GM23248 (cell line): ENCODE data around the gene HOXA10. TPM values are rescaled to one million over a fixed set of nuclear protein-coding genes. Genes with fewer than 3 reads are reported as not detected.

ENCODE experiments used
- DNase-seq: peaks from one replicate; pipeline ENCODE4 v3.0.0-alpha.2; 2015
- H2AFZ ChIP-seq: fragments of 200-600 bp; sonication (generic); 2 replicates; pipeline ENCODE4 v1.6.1; 2016; ENCODE audit warnings: antibody characterized with exemption
- H3F3A ChIP-seq: fragments of 200-600 bp; sonication (generic); 2 replicates; pipeline ENCODE4 v1.6.1; 2016; ENCODE audit warnings: mild to moderate bottlenecking, antibody characterized with exemption, mixed run types; ENCODE audit not compliant: insufficient read depth
- H3K27ac ChIP-seq: fragments of 200-600 bp; sonication (generic); 2 replicates; pipeline ENCODE4 v1.5.1; 2016; ENCODE audit warnings: mild to moderate bottlenecking
- H3K27me3 ChIP-seq: fragments of 200-600 bp; sonication (generic); replicated peaks from 2 replicates; pipeline ENCODE4 v1.6.1; 2016; ENCODE audit warnings: mild to moderate bottlenecking; ENCODE audit not compliant: insufficient read depth
- H3K36me3 ChIP-seq: fragments of 200-600 bp; sonication (generic); 2 replicates; pipeline ENCODE4 v1.6.1; 2016; ENCODE audit warnings: low read depth, mild to moderate bottlenecking
- H3K4me1 ChIP-seq: fragments of 200-600 bp; sonication (generic); 2 replicates; pipeline ENCODE4 v1.6.1; 2016; ENCODE audit warnings: mild to moderate bottlenecking; ENCODE audit not compliant: insufficient read depth
- H3K4me2 ChIP-seq: fragments of 200-600 bp; sonication (generic); one replicate; pipeline ENCODE4 v1.6.1; 2016; ENCODE audit warnings: mild to moderate bottlenecking; ENCODE audit not compliant: unreplicated experiment
- H3K4me3 ChIP-seq: fragments of 200-600 bp; sonication (generic); 2 replicates; pipeline ENCODE4 v1.5.1; 2016; ENCODE audit warnings: mild to moderate bottlenecking
- H3K79me2 ChIP-seq: fragments of 200-600 bp; sonication (generic); 2 replicates; pipeline ENCODE4 v1.6.1; 2016; ENCODE audit warnings: mild to moderate bottlenecking; ENCODE audit not compliant: insufficient read depth
- H3K9ac ChIP-seq: fragments of 200-600 bp; sonication (generic); 2 replicates; pipeline ENCODE4 v1.6.1; 2016; ENCODE audit warnings: mild to moderate bottlenecking
- H3K9me2 ChIP-seq: fragments of 200-600 bp; sonication (generic); 2 replicates; pipeline ENCODE4 v1.6.1; 2016; ENCODE audit warnings: mixed run types, mild to moderate bottlenecking, moderate library complexity; ENCODE audit not compliant: insufficient read depth
- H3K9me3 ChIP-seq: fragments of 200-600 bp; sonication (generic); one replicate; pipeline ENCODE4 v1.6.1; 2017; ENCODE audit warnings: low read depth
- H4K20me1 ChIP-seq: fragments of 200-600 bp; sonication (generic); 2 replicates; pipeline ENCODE4 v1.6.0; 2016; ENCODE audit not compliant: insufficient read depth
- EZH2 ChIP-seq: fragments of 200-600 bp; sonication (generic); IDR thresholded peaks from 2 replicates; pipeline ENCODE4 v1.6.1; 2018; ENCODE audit warnings: antibody characterized with exemption, mild to moderate bottlenecking; ENCODE audit not compliant: insufficient read depth, poor library complexity, severe bottlenecking
- EZH2phosphoT487 ChIP-seq: fragments of 200-600 bp; sonication (generic); IDR thresholded peaks from 2 replicates; pipeline ENCODE4 v1.6.1; 2018; ENCODE audit warnings: antibody characterized with exemption, moderate library complexity, mild to moderate bottlenecking, low read depth; ENCODE audit not compliant: insufficient read depth
- WGBS, 2 experiments: methylation state at CpG; one replicate each; pipeline ENCODE4 v1.1.6; 2015 to 2017; ENCODE audit warnings: low lambda C conversion rate in 2 of 2, low coverage in 1 of 2; ENCODE audit errors: missing lambda C conversion rate in 2 of 2; 5-methylcytosine and 5-hydroxymethylcytosine counted together
- in situ Hi-C: fragments of 300-500 bp; cut with MboI; formaldehyde crosslinking; loops from 2 replicates; pipeline ENCODE4 v1.15.0; 2020
- polyA plus RNA-seq: library from polyadenylated mRNA; unstranded; fragments of >200 nt; fragmentation: Nextera tagmentation; extraction: Ambion mirVana; gene quantifications from 2 replicates; pipeline ENCODE4 v1.2.1, GENCODE V29; 2016
- total RNA-seq: library from RNA; depleted of rRNA; stranded (reverse); fragments of >200 nt; shearing (Covaris generic); gene quantifications from 2 replicates; pipeline ENCODE4 v1.2.3, GENCODE V29; 2014

HOXA10 gene
- total and polyA plus RNA-seq, 2 experiments from 2014 or later: 28.0 to 29.3 TPM

GRCh38 chr7:27152816-27153442, 21.2 kb downstream of the HOXA10 start:
- no peak for DNase-seq
- no peak for TF ChIP-seq EZH2phosphoT487
- Histone ChIP-seq H3K4me1 (peaks cover 33% of the 10 kb centered on the region), H3K4me3 (peak overlapping the region; percentile 89), H3K9ac (peak overlapping the region; percentile 87), H4K20me1 (no peaks in the 10 kb centered on the region), H3K79me2 (peaks cover 78% of the 10 kb centered on the region), H3F3A (peaks cover 29% of the 10 kb centered on the region), H3K36me3 (no peaks in the 10 kb centered on the region), H2AFZ (peak overlapping the region; percentile 88), H3K27ac (peak overlapping the region; percentile 86), H3K9me3 (no peaks in the 10 kb centered on the region), H3K9me2 (no peaks in the 10 kb centered on the region), H3K4me2 (peak overlapping the region; percentile 98), H3K27me3 (no peaks in the 10 kb centered on the region)
- WGBS, 2 experiments: 23 to 29% methylated on average over 16 to 22 of the region's 22 CpGs
- in situ Hi-C loops: loop anchor here (10.0 kb wide), 3 partner anchors 298 to 1288 kb away; no protein-coding TSS in a partner anchor

- Histone ChIP-seq H3F3A (peaks cover 29% of the 10 kb centered on the region), H3K9me3 (no peaks in the 10 kb centered on the region), H3K27ac (peak within 1 kb of the TSS; percentile 86), H3K9me2 (no peaks in the 10 kb centered on the region), H3K79me2 (peaks cover 86% of the 10 kb centered on the region), H3K4me1 (peaks cover 37% of the 10 kb centered on the region), H2AFZ (peak within 1 kb of the TSS; percentile 88), H3K27me3 (no peaks in the 10 kb centered on the region), H3K36me3 (no peaks in the 10 kb centered on the region), H4K20me1 (no peaks in the 10 kb centered on the region), H3K9ac (peak within 1 kb of the TSS; percentile 87), H3K4me3 (peak within 1 kb of the TSS; percentile 89), H3K4me2 (peak within 1 kb of the TSS; percentile 98)
- DNase-seq: peak; percentile 89
- no peak for TF ChIP-seq EZH2phosphoT487
- no peak for TF ChIP-seq EZH2
- in situ Hi-C loops: loop anchor here (10.0 kb wide), 3 partner anchors 297 to 1287 kb away; no protein-coding TSS in a partner anchor
- 0 to 2% methylated on average over 49 to 53 of the region's 53 CpGs for WGBS, 2 experiments
Measured at GRCh38 chr7:27151931-27152815, 21.9 kb downstream of the HOXA10 start, which contains the start of gene HOXA3. Gene HOXA3, minus strand, starts transcription at chr7:27152583. Its CDS starts 41,943 bp downstream, at chr7:27110640.

GRCh38 chr7:27151341-27151930, 22.7 kb downstream of the HOXA10 start:
- H3K9me2 ChIP-seq: no peaks in the 10 kb centered on the region
- WGBS, 2 experiments: 1% methylated on average over 27 of the region's 27 CpGs
- H3K4me2 ChIP-seq: peak overlapping the region; percentile 98
- peaks cover 29% of the 10 kb centered on the region for H3F3A ChIP-seq
- peaks cover 37% of the 10 kb centered on the region for H3K4me1 ChIP-seq
- H3K79me2 ChIP-seq: peaks cover 93% of the 10 kb centered on the region
- H3K4me3 ChIP-seq: peak overlapping the region; percentile 89
- peak; percentile 58 for DNase-seq
- H3K27ac ChIP-seq: peak overlapping the region; percentile 86
- H3K27me3 ChIP-seq: no peaks in the 10 kb centered on the region
- H3K9ac ChIP-seq: peak overlapping the region; percentile 87
- peak overlapping the region; percentile 88 for H2AFZ ChIP-seq
- H3K9me3 ChIP-seq: no peaks in the 10 kb centered on the region
- H3K36me3 ChIP-seq: no peaks in the 10 kb centered on the region
- no peak for TF ChIP-seq EZH2
- no peak for TF ChIP-seq EZH2phosphoT487
- no peaks in the 10 kb centered on the region for H4K20me1 ChIP-seq
- in situ Hi-C loops: loop anchor here (10.0 kb wide), 3 partner anchors 297 to 1287 kb away; no protein-coding TSS in a partner anchor
